GM11168 (cell line): ENCODE measurements around the gene E2F4.

Source experiments
- in situ Hi-C: fragments of 300-500 bp; cut with MboI; formaldehyde crosslinking; loops from one replicate; pipeline ENCODE4 v1.12.0; 2022; ENCODE audit warnings: low sequenced_read_pairs; ENCODE audit not compliant: unreplicated experiment

Gene E2F4

DNA sequence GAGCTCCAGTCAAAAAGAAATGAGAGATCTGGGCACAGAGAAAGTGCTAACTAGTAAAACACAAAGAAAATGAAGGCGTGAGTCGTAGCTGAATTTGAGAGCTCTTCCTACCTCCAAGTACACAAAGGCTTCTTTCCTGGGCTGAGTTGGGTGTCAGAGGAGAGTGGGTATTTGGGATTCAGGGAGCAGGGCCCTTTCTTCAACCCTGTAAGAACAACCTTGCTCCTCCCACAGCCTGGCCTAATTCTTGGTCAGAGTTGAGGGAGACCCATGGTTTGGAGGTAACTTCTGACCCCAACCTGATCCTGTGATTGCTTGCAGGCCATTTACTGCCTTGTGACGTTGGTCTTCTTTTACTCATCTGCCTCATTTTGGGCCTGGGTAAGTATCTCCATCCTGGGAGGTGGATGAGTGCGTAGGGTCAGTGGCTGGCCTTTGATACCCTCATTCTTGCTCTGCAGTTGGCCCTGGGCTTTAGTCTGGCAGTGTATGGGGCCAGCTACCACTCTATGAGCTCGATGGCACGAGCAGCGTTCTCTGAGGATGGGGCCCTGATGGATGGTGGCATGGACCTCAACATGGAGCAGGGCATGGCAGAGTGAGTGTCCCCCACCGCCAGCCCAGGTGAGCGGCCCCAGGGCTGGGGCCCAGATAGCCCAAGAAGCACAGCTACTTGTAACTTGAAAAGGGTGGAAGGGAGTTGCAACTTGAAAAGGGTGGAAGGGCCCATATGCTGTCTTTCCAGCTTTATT, 36.3 kb downstream of the E2F4 start:
- in situ Hi-C loops: no loop called here

DNA sequence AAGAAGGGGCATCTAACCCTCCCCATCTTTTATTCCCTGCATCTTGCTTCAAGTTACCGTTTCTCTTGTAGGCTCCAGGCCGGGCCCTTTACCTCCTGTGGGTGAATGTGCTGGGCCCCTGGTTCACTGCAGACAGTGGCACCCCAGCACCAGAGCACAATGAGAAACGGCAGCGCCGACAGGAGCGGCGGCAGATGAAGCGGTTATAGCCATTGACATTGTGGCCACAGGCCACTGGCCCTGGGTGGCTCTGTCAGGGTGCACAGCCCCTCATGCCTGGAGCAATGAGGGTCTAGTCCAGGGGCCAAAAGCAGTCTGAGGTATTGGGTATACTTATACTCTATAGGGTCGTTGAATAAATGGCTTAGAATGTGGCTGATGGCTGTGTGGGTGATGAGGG, 37.0 kb downstream of the E2F4 start:
- in situ Hi-C loops: no loop called here

DNA sequence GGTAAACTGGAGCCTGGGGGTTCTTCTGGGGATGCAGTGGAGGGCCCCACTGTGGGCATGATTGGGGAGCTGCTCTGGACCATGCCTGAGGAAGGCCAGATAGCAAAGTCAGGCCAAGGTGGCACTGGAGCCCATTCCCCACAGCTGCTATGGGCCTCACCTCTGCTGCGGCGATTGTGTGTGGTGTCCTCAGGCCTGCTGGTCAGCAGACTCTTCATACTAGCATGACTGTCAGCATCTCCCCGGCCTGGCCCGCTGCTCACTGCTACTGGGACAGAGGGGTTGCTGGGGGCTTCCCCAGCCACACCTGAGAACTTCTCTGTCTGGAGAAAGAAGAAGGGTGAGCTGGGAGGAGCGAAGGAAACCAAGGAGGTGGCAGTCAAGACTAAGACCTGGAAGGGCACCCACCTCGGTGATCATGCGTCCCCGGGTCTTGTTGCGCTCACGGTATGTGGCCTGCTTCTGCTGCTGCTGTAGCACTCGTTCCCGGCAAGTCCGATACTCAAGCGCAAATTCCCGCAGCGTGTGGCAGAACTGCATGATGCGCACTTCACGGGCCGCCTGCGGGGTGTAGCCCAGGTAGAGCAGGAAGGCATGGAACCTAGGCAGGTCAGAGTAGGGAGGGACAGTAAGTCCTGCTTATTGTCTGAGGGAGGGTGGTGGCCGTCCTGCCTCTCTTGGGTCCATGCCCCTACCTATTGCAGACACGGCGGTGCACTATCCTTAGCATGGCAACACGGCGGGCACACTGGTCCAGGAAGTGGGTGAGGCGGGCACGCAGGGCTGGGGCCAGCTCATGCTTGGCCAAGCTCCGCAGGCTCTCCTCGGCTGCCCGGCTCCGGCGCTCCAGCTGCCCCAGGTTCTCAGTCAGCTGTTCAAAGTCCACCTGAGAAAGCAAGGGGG, 38.2 kb downstream of the E2F4 start:
- in situ Hi-C loops: no loop called here

DNA sequence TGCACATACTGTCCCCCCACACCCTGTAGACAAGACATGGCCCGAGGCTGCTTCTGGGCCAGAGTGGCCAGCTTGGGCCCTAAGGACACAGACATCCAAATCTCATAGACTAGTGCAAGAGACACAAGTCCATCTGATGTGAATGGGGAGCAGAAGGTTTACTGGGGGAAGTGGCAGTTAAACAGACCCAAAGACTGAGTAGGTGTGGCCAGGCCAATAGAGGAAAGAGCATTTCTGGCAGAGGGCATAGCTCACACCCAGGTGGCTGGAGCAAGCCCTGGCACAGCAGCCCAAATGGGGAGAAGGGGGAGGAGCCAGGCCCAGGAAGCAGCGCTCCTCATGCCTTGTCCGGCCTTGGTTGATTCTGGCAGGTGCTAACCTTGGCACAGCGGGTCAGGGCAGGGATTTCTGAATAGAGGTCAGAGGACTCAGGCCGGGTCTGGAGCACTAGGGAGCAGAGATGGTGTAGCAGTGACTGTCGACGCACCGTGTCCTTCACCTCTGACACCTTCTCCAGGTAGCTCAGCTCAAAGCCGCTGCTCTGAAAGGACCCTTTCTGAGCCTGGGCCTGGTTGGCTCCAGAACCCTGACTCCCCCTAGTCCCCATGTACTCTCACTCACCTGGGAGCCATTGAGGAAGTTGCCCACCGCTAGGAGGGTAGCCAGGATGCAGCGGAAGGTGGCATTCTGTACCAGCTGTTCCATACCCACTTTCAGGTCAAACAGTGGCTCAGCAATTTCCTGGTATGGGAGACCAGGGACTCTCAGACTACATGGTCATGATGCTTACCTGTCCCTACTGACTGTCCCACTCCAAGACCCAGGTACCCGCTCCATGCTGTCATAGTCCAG, 39.1 kb downstream of the E2F4 start:
- in situ Hi-C loops: no loop called here

DNA sequence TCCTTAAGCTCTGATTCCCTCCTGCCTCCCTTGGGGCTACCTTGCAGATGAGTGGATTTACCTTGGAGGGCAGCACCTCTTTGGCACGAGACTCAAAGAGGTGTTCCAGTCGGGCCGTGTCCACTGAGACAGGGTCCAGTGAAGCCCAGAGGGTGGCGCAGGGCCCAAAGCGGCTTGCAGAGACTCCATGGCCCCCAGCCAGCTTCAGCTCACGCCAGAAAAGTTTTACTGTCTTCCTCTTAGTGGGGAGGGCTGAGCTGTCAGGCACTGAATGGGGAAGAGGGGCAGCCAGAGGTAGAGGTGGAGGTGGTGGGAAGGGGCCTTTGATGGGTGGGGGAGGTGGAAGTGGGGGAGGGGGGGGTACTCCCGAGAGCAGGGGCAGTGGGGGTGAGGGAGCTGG, 41.6 kb downstream of the E2F4 start:
- in situ Hi-C loops: no loop called here

DNA sequence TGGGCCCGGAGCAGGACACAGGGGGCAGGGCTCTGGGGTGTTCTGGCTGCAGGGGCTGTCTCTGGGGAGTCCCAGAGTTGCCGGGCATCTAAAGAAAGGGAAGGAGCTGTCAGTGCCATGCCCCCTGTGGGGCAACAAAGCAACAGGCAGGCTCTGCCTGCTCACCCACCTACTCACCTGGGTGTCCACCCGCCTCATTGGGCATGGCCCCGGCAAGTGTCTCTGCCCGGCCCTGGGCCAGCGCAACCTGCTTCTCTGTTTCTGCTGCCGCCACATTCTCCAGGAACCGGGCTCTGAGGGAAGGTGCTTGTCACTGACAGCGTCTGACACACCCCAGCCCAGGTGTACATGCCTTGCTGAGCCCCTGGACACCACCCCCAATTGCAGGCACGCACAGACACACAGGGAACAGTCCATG, 42.2 kb downstream of the E2F4 start:
- in situ Hi-C loops: no loop called here

DNA sequence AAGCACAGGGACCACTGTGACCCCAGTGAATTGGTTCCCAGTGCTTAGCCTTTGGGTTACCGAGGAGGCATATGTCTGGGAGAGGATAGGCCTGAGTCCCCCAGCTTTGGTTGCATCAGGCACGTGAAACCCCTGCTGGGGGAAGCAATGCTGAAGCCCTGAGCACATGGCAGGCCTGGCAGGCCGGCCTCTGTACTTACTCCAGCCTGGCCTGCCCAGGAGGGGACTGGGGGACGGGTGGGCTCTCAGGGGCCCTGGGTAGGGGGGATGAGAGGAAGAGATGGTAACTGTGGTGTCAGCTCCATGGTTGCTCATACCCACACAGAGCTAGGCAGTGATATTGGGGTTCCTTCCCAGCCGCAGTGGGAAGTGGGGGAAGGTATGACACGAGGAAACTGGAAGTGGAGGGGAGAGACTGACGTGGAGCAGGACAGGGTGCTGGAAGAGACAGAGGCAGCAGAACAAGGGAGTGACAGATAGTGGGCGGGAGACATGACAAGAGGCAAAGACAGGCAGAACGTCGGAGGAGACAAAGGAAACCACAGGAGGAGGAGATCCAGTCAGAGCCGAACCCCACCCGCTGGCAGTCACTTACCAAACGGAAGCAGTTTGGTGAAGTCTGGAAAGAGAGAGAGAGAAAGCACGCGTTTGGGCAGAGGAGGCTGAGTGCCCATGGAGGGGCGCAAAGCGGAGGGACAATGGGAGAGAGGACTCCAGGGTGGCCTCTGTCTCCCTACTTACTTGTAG, 44.0 kb downstream of the E2F4 start:
- in situ Hi-C loops: no loop called here

DNA sequence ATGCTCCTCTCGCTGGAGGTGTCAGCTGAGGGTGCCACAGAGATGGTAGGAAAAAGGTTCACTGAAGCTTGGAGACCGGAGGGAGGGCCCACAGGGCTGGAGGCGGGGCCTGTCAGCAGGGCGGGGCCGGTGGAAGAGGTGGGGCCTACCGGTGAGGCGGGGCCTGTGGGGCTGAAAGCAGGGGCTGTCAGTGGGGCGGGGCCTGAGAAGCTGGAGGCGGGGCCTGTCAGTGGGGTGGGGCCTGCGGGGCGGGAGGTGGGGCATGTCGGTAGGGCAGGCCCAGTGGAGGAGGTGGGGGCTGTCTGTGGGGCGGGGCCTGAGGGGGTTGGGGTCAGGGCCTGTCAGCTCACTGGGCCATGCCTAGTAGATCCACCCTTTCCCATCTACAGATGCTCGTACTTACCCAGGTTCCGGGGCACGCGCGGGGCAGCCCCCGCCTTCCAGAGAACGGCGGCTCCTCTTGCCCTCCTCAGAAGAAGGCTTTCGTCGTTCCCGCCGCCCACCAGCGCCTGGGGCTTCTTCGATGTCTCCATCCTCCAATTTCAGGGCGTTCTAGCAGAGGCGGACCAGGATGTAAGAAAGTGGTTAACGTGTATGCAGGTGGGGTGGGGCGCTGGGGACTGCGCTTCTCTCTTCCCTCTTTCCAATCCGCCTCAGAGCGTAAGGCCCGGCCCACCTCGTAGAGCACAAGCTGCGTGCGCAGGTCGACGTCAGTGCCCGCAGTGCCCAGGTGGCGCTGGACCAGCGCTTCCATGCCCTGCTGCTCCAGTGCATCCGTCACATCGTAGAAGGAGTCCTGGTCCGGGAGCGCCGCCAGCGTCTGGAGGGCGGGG, 44.8 kb downstream of the E2F4 start:
- in situ Hi-C loops: no loop called here

DNA sequence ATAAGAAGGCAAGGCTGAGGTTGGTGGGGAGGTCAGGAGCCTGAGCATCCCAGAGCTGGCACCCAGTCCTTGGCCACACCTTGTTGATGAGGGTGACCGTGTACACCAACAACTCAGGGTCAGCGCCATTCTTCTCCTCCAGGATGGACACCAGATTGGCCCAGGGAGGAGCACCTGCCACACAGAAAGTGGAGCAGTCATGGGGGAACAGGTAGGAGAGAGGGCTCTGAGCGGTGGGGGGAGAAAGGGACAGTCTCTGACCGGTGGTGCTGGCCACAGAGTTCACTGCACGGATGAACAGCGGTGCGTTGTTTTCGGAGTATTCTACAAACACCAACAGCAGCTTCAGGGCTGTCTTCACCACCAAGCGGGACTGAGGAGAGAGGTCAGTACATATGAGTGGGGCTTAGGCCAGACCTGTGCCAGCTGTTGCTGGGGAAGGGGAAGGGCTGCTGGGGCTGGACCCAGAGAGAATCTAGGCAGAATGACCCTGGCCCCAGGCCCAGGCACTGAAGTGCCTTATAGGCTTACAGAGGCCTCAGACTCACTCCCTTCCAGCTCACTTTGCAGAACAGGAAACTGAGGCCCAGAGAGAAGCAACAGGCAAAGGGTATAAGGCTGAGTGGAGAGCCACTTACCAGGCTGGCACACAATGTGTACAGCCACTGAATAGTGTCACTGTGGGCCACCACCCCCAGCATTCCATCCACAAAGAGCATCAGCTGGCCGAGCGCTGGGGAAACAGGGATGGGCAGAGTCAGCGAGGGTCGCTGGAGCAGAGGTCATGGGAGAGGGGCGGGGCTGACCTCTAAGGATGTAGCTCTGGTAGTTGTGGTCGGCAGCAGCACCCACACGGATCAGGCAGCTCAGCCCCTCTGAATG, 45.7 kb downstream of the E2F4 start:
- in situ Hi-C loops: no loop called here

DNA sequence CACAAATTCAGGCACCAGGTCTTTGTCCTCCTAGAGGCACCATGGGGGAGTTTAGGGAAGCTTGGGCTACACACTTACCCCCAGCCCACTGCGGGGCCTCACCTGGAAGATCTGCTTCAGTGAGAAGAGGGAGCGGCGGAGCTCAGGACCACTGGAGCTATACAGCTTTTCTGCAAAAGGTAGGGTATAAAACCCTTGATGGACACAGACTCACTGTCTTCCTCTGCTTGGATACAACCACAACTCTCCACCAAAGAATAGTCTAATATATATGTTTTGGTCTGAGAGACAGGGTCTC, 46.3 kb downstream of the E2F4 start:
- in situ Hi-C loops: no loop called here

DNA sequence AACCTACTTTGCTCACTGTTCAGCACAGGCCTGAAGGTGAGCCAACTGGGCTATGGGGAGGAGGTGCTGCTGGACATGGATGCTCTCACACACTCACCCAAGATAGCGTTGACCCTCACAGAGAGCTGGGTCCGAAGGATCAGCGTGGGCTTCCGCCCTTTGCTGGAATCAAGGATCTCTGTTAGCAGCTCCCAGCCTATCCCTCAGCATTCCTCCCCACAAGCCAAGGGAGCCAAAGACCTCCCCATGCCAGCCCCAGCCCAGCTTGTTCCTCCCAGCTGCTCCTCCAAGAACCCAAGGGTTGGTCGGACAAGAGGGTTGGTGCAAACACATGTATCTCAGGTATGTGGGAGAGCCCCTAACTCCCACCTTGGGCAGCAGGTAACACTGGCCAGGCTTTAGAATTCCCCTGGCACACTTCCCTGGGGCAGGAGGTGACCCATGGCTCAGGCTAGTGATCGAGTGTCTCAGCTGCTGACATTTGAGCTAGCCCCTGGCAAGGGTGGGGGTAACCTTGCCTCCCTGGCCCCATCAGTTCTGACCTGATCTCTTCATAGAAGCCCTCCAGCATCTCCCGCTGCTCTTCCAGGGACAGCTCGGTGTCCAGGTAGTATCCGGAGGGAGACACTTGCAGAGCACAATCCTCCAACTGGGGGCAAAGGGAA, 47.0 kb downstream of the E2F4 start:
- in situ Hi-C loops: no loop called here

DNA sequence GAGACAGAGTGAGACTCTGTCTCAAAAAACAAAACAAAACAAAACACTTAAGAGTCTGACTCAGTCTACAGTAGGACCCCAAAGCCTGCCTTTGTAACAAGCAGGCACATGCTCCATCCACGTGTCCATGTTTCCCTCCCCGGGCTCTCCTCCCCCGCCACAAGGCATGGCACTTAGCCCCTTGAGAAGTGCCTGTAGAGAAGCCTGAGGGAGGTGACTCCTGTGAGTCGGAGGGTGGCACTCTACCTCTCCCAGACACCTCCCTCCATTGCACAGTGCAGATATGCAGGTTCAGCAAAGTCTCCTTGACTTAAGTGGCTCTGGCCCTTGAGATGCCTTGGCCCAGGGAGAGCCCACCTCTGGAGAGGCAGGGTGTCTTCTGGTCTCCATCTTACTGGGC, 48.6 kb downstream of the E2F4 start:
- in situ Hi-C loops: no loop called here

DNA sequence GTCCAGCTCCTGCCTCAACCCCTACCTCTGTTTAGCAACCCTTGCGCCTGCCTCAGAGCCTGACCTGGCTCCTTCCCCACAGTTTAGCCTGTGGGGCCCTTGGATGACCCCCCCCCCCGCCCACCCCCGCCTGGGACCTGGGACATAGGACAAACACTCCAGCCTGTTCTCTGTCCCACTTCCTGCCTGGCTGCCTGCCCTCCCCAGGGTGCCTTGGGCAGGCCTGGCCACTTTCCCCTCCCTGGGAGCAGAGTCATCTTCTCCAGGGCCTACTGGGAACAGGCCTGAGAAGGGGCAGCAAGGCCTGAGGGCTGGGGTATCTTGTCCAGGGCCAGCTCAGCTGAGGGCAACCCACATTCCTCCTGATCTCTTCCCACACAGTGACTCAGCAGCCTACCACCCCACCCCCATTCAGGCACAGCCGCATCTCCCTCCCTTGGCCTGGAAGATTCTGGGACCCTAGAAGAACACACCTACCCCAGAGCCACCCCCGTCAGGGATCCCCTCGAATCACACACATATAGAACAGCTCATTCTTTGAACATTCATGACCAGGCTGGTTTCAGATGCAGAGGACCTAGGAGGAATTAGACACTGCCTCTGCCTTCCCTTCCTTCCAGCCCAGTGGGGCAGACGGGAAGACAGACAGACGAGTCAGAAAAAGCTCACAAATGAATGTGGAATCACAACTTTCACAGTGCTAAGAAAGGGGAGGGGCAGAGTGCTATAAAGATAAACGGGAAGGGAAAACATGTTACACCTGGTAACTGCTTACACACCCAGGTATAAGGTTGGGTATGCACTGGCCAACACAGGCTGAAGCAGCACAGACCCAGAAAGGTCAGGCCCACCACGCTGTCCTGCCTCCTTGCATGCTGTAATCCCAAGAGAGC, 49.3 kb downstream of the E2F4 start:
- in situ Hi-C loops: no loop called here

DNA sequence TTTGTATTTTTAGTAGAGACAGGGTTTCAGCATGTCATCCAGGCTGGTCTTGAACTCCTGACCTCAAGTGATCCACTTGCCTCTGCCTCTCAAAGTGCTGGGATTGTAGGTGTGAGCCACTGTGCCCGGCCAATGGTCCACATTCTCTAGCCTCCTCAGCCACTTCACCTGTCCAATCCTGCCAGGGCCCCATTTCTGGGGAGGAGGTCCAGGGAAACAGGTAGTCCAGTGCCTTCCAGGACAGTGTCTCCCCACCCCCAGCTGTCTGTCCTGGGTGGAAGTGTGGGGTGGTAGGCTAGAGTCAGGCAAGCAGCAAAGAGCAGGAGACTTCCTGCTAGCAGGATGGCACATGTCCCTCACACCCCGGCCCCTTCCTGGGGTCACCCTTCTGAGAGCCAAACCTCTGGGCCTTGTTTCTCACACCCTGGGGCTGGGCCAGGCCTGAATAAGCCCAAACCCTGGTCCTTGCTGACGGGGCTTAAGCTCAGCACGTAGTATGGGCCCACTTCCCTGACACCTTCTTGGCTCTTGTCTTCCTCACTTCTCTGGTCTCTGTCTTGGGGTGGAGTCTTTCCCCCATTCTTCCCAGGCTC, 50.3 kb downstream of the E2F4 start:
- in situ Hi-C loops: no loop called here

DNA sequence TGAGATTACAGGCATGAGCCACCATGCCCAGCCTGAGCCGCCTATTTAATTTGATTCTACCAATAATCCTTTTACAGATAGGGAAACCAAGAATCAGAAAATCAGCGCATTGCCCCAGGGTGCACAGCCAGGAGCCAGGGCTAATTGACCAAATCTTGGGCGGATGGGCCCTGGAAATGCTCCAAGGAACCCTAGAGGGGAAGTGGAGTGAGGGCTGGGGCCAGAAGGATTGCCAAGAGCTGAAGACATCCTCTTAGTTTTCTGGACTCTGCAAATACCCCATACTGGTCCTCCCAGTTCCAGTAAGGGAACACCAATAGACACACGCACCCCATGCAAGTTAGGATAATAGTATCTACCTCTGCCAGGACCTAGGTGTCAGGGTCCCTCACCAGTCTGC, 51.5 kb downstream of the E2F4 start:
- in situ Hi-C loops: no loop called here

DNA sequence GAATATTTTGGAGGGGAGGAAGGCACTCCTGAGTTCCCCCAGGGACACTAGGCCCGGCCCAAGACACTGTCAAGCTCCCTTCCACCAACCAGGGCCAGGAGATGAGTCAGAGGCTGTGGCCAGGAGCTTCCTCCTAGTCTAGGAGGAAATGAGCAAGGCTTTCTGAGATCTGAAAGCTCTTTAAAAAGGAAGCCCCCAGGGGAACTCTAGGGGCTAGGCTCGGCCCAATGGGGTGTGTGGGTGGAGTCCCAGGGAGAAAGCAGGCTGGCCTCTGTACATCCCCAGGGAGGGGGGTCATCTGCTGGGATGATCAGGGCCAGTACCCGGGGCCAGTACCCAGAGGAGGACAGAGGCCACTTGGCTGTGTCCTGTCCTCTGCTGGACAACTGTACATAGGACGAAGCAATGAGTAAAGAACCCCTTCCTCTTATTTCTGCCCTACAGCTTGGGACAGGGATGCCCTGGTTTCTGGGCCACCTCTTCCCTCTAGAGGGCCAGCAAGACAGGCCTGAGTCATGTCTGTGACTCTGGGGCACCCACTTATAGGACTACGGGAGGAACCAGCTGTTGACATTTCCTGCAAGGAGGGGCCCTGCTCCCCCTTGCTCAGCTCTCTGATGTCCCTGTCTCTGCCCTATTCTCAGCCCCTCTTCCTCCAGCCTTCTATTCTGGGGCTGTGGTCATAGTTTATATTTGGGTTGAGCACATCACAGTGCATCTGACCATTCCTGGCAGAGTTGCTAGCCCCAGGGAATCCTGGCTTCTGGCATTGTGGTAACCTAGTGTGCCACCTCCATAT, 52.6 kb downstream of the E2F4 start:
- in situ Hi-C loops: no loop called here
